NOMO-1 treated with DMSO at 0.1 percent for 48 hours (cell line): ENCODE data around the gene MMAB.
"Not testable (repeated sequence)": the region's sequence is repeated elsewhere in the genome, so short reads cannot be mapped to it uniquely, and the experiment has no call there.

Source experiments
- DNase-seq: peaks from one replicate; lab custom pipeline; 2025; ENCODE audit not compliant: unreplicated experiment; lab: John Stamatoyannopoulos, UW

Gene MMAB

GRCh38 chr12:109604132-109604585 lies 30.9 kb upstream of the MMAB start:
- DNase-seq, result no peak

GRCh38 chr12:109602132-109602531 lies 28.8 kb upstream of the MMAB start:
- DNase-seq, result not testable (repeated sequence)

GRCh38 chr12:109601557-109601956 lies 28.3 kb upstream of the MMAB start:
- no peak for DNase-seq

GRCh38 chr12:109600995-109601394 lies 27.7 kb upstream of the MMAB start:
- DNase-seq, result no peak

- no peak for DNase-seq
Observed at GRCh38 chr12:109600481-109600880, 27.2 kb upstream of the MMAB start.

GRCh38 chr12:109599087-109599486 lies 25.8 kb upstream of the MMAB start:
- no peak for DNase-seq

GRCh38 chr12:109598428-109598854 lies 25.1 kb upstream of the MMAB start:
- DNase-seq, result no peak

GRCh38 chr12:109597795-109598427 lies 24.6 kb upstream of the MMAB start:
- peak; percentile 34 for DNase-seq

- DNase-seq, result no peak
Observed at GRCh38 chr12:109597414-109597794, 24.1 kb upstream of the MMAB start.

- DNase-seq, result no peak
Observed at GRCh38 chr12:109596418-109597244, 23.3 kb upstream of the MMAB start.

- DNase-seq, result peak; percentile 75
Observed at GRCh38 chr12:109595321-109595902, 22.1 kb upstream of the MMAB start.

- DNase-seq, result no peak
Observed at GRCh38 chr12:109594556-109595317, 21.4 kb upstream of the MMAB start.

- DNase-seq, result no peak
Observed at GRCh38 chr12:109592905-109593272, 19.6 kb upstream of the MMAB start.

GRCh38 chr12:109592195-109592904 lies 19.0 kb upstream of the MMAB start:
- DNase-seq, result no peak

GRCh38 chr12:109591041-109591440 lies 17.7 kb upstream of the MMAB start:
- DNase-seq, result no peak

- DNase-seq, result no peak
Observed at GRCh38 chr12:109590566-109590965, 17.3 kb upstream of the MMAB start.

- DNase-seq, result no peak
Observed at GRCh38 chr12:109589691-109590245, 16.5 kb upstream of the MMAB start.

- no peak for DNase-seq
Observed at GRCh38 chr12:109589240-109589590, 15.9 kb upstream of the MMAB start.

GRCh38 chr12:109588461-109589239 lies 15.3 kb upstream of the MMAB start:
- DNase-seq, result no peak

GRCh38 chr12:109587921-109588320 lies 14.6 kb upstream of the MMAB start:
- no peak for DNase-seq
